Naive thymus-derived CD4-positive, alpha-beta T cell (primary cell): ENCODE measurements around the gene SAMD11. TPM values are rescaled to one million over a fixed set of nuclear protein-coding genes. Genes with fewer than 3 reads are reported as not detected.

Source experiments
- ATAC-seq: fragments of 150-1000 bp; cut with Tn5 transposase; 2 replicates; pipeline ENCODE4 v1.10.0; 2021; ENCODE audit warnings: mild to moderate bottlenecking, moderate library complexity
- CTCF ChIA-PET: fragments of 350-600 bp; sonication (Branson Sonifier 250); formaldehyde crosslinking; loops from one replicate; lab custom pipeline; 2021; ENCODE audit warnings: antibody characterized with exemption; lab: Charles Lee
- POLR2A ChIA-PET: fragments of 350-600 bp; sonication (Branson Sonifier 250); formaldehyde crosslinking; loops from one replicate; lab custom pipeline; 2021; ENCODE audit warnings: antibody characterized with exemption, inconsistent platforms; lab: Charles Lee
- DNase-seq, 9 donors: peaks; one replicate each; pipeline versions ENCODE4 v3.0.0 to v3.0.0-alpha.2; 2020 to 2022; ENCODE audit warnings: mixed read lengths in 1 of 9
- H3K27ac ChIP-seq: one replicate; pipeline ENCODE4 v1.7.0; 2013; ENCODE audit warnings: mild to moderate bottlenecking, low read depth, low read length, moderate library complexity
- H3K27me3 ChIP-seq, 2 donors: one replicate each; pipeline ENCODE4 v1.7.0; 2013; ENCODE audit warnings: low read length in 2 of 2, mild to moderate bottlenecking in 2 of 2, moderate library complexity in 2 of 2; ENCODE audit not compliant: control insufficient read depth in 2 of 2, insufficient read depth in 2 of 2
- H3K36me3 ChIP-seq, 3 experiments: 1 replicate in 2 of 3; 2 replicates in 1 of 3; pipeline ENCODE4 v1.7.0; 2013; ENCODE audit warnings: low read length in 3 of 3, mild to moderate bottlenecking in 3 of 3, moderate library complexity in 1 of 3; ENCODE audit not compliant: insufficient read depth in 3 of 3, control insufficient read depth in 2 of 3
- H3K4me1 ChIP-seq, 2 donors: one replicate each; pipeline ENCODE4 v1.7.0; 2013; ENCODE audit warnings: low read length in 2 of 2, mild to moderate bottlenecking in 2 of 2, moderate library complexity in 1 of 2; ENCODE audit not compliant: control insufficient read depth in 2 of 2, insufficient read depth in 2 of 2
- H3K4me3 ChIP-seq: 2 replicates; pipeline ENCODE4 v1.7.0; 2013; ENCODE audit warnings: mild to moderate bottlenecking, low read length
- H3K9me3 ChIP-seq, 3 experiments: 1 replicate in 2 of 3; 2 replicates in 1 of 3; pipeline ENCODE4 v1.7.0; 2013; ENCODE audit warnings: low read length in 3 of 3; ENCODE audit not compliant: control insufficient read depth in 2 of 3
- H3K27ac Mint-ChIP-seq, 9 donors: one replicate each; pipeline ENCODE4 v1.8.0; 2020 to 2022; ENCODE audit warnings: mixed read lengths in 9 of 9, mild to moderate bottlenecking in 8 of 9, moderate library complexity in 5 of 9, inconsistent platforms in 2 of 9
- H3K27me3 Mint-ChIP-seq, 5 donors: one replicate each; pipeline ENCODE4 v1.8.0; 2021 to 2022; ENCODE audit warnings: mixed read lengths in 5 of 5, mild to moderate bottlenecking in 1 of 5
- H3K36me3 Mint-ChIP-seq, 5 donors: one replicate each; pipeline ENCODE4 v1.8.0; 2020 to 2022; ENCODE audit warnings: mixed read lengths in 5 of 5, mild to moderate bottlenecking in 3 of 5, inconsistent platforms in 1 of 5
- H3K4me1 Mint-ChIP-seq, 7 donors: one replicate each; pipeline ENCODE4 v1.8.0; 2020 to 2022; ENCODE audit warnings: mixed read lengths in 7 of 7, mild to moderate bottlenecking in 3 of 7, inconsistent platforms in 1 of 7
- H3K4me3 Mint-ChIP-seq, 10 donors: one replicate each; pipeline ENCODE4 v1.8.0; 2020 to 2022; ENCODE audit warnings: mild to moderate bottlenecking in 10 of 10, mixed read lengths in 10 of 10, moderate library complexity in 6 of 10, inconsistent platforms in 2 of 10
- H3K9me3 Mint-ChIP-seq, 11 donors: one replicate each; pipeline ENCODE4 v1.8.0; 2020 to 2022; ENCODE audit warnings: mixed read lengths in 11 of 11, mild to moderate bottlenecking in 4 of 11, inconsistent platforms in 1 of 11, moderate library complexity in 1 of 11
- intact Hi-C, 2 donors: fragments of 100-400 bp; cut with micrococcal nuclease; formaldehyde crosslinking; loops; one replicate each; pipeline ENCODE4 v1.15.1; 2023
- polyA plus RNA-seq, 2 donors: library from polyadenylated mRNA; unstranded; fragments of 300-500 nt; fragmentation: Illumina TruSeq; gene quantifications; one replicate each; pipeline ENCODE4 v1.2.3, GENCODE V29; 2021
- total RNA-seq, 6 experiments: library from RNA in 5 of 6; stranded (reverse) in 5 of 6; gene quantifications; 1 replicate in 5 of 6; 2 replicates in 1 of 6; pipeline ENCODE4 v1.2.3 and lab custom pipeline; 2021 to 2026

The SAMD11 gene
- total and polyA plus RNA-seq, 7 experiments from 2014 or later, result 0.10 to 0.24 TPM; not detected in 5

DNA sequence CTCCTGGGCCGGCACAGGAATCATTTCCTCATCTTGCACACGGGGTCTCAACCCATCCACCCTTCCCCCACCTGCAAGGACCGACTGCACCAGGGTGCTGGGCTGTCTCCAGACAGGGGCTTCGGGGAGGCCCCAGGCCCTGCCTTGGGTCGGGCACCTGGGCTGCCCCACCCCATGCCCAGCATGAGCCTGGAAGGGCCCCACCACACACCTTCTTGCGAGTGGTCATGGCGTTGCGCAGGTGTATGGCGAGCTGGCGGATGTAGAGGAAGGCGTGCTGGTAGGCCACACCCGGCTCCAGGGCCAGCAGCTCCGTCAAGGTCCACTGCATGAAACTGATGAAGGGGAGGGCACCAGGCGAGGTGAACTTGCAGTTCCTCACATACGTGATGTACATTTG is 28.5 kb downstream of the SAMD11 start:
- no peaks in the 10 kb centered on the region for H3K9me3 ChIP-seq
- DNase-seq, result no peak
- POLR2A ChIA-PET, result interaction anchor here (1.0 kb wide), 1 partner anchor 9 kb away, joined by 3 read pairs; no protein-coding TSS in a partner anchor
- no peak overlapping the region for H3K4me3 ChIP-seq
- peaks cover 14 to 49% (median 16%) of the 10 kb centered on the region in 5 donors for H3K36me3 Mint-ChIP-seq
- no peaks in the 10 kb centered on the region for H3K4me1 ChIP-seq
- H3K27me3 ChIP-seq, result no peaks in the 10 kb centered on the region
- no peaks in the 10 kb centered on the region for H3K27me3 Mint-ChIP-seq
- H3K4me1 Mint-ChIP-seq, result peaks cover 0 to 11% (median 5%) of the 10 kb centered on the region in 7 donors
- peaks cover 0 to 99% (median 35%) of the 10 kb centered on the region in 3 experiments for H3K36me3 ChIP-seq
- no peak overlapping the region for H3K4me3 Mint-ChIP-seq
- ATAC-seq, result no peak
- H3K9me3 Mint-ChIP-seq, result no peaks in the 10 kb centered on the region
- H3K27ac ChIP-seq, result no peak overlapping the region
- intact Hi-C loops, result no loop called here
- CTCF ChIA-PET, result no interaction called here
- H3K27ac Mint-ChIP-seq, result no peak overlapping the region

DNA sequence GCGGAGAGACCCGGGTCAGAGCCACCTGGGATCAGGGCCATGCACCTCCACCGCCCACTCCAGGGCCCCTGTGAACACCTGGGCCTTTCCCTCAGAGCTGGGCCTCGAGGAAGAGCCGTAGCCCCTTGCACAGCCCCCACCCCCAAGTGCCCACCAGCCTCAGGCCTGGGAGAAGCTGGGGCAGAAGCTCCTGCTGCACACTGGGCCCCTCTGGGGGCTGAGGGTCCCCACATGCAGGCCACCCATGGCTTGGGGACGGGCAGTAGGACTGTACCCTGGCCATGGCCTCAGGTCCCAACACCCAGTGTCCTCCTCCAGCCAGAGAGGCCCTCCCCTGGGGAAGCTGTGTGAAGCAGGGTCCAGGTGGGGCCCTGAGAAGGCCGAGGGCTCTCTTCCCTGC is 28.9 kb downstream of the SAMD11 start:
- H3K27me3 ChIP-seq, result no peaks in the 10 kb centered on the region
- Mint-ChIP-seq H3K27me3 (no peaks in the 10 kb centered on the region), H3K4me3 (no peak overlapping the region), H3K36me3 (peaks cover 14 to 47% (median 18%) of the 10 kb centered on the region in 5 donors), H3K9me3 (no peaks in the 10 kb centered on the region), H3K27ac (no peak overlapping the region), H3K4me1 (peaks cover 4 to 15% (median 9%) of the 10 kb centered on the region in 7 donors)
- ATAC-seq (no peak), DNase-seq (no peak)
- intact Hi-C loops, result no loop called here
- H3K4me1 ChIP-seq, result peaks cover 2 to 3% of the 10 kb centered on the region in 2 donors
- no peak overlapping the region for H3K4me3 ChIP-seq
- no peak overlapping the region for H3K27ac ChIP-seq
- H3K36me3 ChIP-seq, result peaks cover 0 to 95% (median 35%) of the 10 kb centered on the region in 3 experiments
- ChIA-PET CTCF (no interaction called here), POLR2A (interaction anchor here (1.0 kb wide), 1 partner anchor 9 kb away, joined by 3 read pairs; no protein-coding TSS in a partner anchor)
- H3K9me3 ChIP-seq, result no peaks in the 10 kb centered on the region

DNA sequence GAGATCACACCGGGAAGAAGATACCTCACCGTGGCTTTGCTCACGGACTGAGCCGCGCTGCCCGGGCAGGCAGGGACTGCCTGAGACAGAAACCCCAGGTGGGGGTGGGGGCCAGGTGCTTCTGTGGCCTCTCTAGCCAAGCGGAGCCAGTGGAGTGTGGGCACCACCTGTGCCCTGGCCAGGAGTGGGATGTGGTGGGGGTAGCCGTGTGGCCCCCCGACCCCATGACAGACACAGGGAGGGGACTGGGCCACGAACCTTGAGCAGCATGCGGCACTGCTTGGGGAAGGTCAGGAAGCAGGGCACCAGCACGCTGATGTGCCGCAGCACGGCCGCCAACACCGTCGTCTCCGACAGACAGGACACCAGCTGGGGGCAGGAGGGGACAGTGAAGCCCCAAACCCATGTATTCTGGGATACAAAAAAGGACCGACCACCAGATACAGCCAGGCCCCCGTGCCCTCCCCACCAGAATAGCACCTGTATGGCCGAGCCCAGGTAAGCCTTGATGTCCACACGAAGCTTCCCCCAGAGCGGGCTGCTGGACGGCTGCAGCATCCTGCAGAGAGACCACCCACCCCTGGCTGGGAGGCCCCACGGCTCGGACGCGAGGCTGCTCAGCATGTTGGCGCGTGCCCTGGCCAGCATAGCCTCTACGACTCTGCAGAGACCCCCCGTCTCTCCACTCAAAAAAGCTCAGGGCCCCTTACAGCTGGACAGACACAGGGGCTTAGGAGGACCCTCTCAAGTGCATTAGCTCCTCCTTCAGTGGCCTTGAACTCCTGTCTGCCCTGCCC is 30.0 kb downstream of the SAMD11 start:
- CTCF ChIA-PET, result no interaction called here
- Mint-ChIP-seq H3K9me3 (no peaks in the 10 kb centered on the region), H3K4me1 (peaks cover 13 to 26% (median 20%) of the 10 kb centered on the region in 7 donors), H3K36me3 (peaks cover 13 to 47% (median 20%) of the 10 kb centered on the region in 5 donors), H3K27me3 (no peaks in the 10 kb centered on the region), H3K4me3 (no peak overlapping the region), H3K27ac (no peak overlapping the region)
- H3K27ac ChIP-seq, result no peak overlapping the region
- no peaks in the 10 kb centered on the region for H3K9me3 ChIP-seq
- intact Hi-C loops, result no loop called here
- peaks cover 0 to 85% (median 35%) of the 10 kb centered on the region in 3 experiments for H3K36me3 ChIP-seq
- DNase-seq (no peak), ATAC-seq (no peak)
- POLR2A ChIA-PET, result no interaction called here
- H3K4me1 ChIP-seq, result peaks cover 8 to 12% of the 10 kb centered on the region in 2 donors
- H3K27me3 ChIP-seq, result no peaks in the 10 kb centered on the region
- no peak overlapping the region for H3K4me3 ChIP-seq

DNA sequence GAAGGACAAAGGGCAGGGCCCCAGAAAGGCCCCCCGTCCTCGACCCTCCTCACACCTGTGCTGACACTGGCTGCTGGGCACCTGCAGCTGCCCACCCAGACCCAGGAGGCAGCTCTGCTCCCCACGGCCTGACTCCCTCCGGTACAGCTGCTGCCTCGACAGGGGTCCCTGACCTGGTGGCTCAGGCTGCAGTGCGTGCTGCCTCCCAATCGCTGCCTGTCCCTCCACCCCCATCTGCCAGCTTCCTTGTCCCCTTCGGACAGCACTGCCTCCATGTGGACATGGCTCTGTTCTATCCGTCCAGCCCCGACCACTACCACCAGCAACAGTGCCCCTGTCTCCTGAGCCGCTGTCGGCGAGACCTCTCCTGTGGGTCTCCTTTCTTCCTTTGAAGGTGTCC is 31.2 kb downstream of the SAMD11 start:
- Mint-ChIP-seq H3K27me3 (no peaks in the 10 kb centered on the region), H3K9me3 (no peaks in the 10 kb centered on the region), H3K36me3 (peaks cover 10 to 38% (median 17%) of the 10 kb centered on the region in 5 donors), H3K4me1 (peaks cover 13 to 26% (median 20%) of the 10 kb centered on the region in 7 donors), H3K4me3 (no peak overlapping the region), H3K27ac (no peak overlapping the region)
- Histone ChIP-seq H3K36me3 (peaks cover 0 to 77% (median 32%) of the 10 kb centered on the region in 3 experiments), H3K4me1 (peaks cover 8 to 12% of the 10 kb centered on the region in 2 donors), H3K27ac (no peak overlapping the region), H3K27me3 (no peaks in the 10 kb centered on the region), H3K9me3 (no peaks in the 10 kb centered on the region), H3K4me3 (no peak overlapping the region)
- intact Hi-C loops, result no loop called here
- ChIA-PET CTCF (no interaction called here), POLR2A (interaction anchor here (0.6 kb wide), 1 partner anchor 14 kb away, joined by 3 read pairs; no protein-coding TSS in a partner anchor)
- ATAC-seq, result no peak
- no peak for DNase-seq

DNA sequence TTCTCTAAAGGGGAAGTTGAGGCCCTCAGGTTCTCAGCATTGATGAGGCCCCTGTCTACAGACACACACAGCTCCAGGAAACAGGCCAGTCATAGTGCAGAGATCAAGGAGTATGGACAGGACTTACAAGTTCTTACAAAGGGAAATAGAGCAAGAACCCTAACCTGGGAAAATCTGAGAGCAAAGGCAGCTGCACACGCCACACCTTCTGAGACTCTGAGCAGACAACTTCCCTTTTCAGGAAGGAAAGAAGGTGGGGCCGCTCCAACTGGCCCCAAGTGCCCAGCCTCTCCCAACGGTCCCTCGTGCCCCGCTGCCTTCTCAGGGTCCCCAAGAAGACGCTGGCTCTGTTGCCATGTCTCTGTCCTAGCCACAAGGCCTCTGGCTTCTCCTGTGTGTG is 31.8 kb downstream of the SAMD11 start:
- peaks cover 0 to 2% (median 0%) of the 10 kb centered on the region in 5 donors for H3K27me3 Mint-ChIP-seq
- ATAC-seq, result no peak
- POLR2A ChIA-PET, result interaction anchor here (0.6 kb wide), 1 partner anchor 15 kb away, joined by 3 read pairs; no protein-coding TSS in a partner anchor

DNA sequence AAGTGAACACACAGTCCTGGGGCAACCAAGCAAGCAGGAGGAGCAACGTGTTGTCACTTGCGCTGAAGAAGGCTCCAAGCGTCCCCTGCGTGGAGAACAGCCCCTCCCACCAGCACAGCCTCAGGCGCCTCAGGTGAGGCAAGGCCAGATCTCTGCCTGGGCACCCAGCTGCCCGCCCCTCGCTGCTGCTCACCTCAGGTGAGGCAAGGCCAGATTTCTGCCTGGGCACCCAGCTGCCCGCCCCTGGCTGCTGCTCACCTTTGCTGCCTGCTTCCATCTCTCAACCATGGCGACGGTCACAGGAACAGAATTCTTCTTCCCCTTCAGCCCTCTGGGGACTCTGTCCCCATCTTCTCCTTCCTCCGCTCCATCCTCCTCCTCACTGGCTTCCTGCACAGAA is 32.9 kb downstream of the SAMD11 start:
- ChIA-PET POLR2A (no interaction called here), CTCF (no interaction called here)
- Histone ChIP-seq H3K27ac (no peak overlapping the region), H3K27me3 (no peaks in the 10 kb centered on the region), H3K9me3 (no peaks in the 10 kb centered on the region), H3K4me3 (no peak overlapping the region), H3K4me1 (peaks cover 8 to 12% of the 10 kb centered on the region in 2 donors), H3K36me3 (peaks cover 0 to 60% (median 25%) of the 10 kb centered on the region in 3 experiments)
- Mint-ChIP-seq H3K4me1 (peaks cover 12 to 26% (median 21%) of the 10 kb centered on the region in 7 donors), H3K4me3 (peak overlapping the region in 4 of 10 donors; percentile 13 to 89 (median 34)), H3K27ac (no peak overlapping the region), H3K36me3 (peaks cover 9 to 25% (median 10%) of the 10 kb centered on the region in 5 donors), H3K27me3 (peaks cover 0 to 2% (median 0%) of the 10 kb centered on the region in 5 donors), H3K9me3 (no peaks in the 10 kb centered on the region)
- no peak for ATAC-seq
- DNase-seq, result no peak
- intact Hi-C loops, result no loop called here

More for the DNA sequence above, 31.8 kb downstream of the SAMD11 start:
- Mint-ChIP-seq H3K9me3 (no peaks in the 10 kb centered on the region), H3K36me3 (peaks cover 10 to 32% (median 14%) of the 10 kb centered on the region in 5 donors), H3K4me3 (peak overlapping the region in 1 of 10 donors; percentile 34), H3K27ac (no peak overlapping the region), H3K4me1 (peaks cover 14 to 26% (median 20%) of the 10 kb centered on the region in 7 donors)
- CTCF ChIA-PET, result no interaction called here
- Histone ChIP-seq H3K27me3 (no peaks in the 10 kb centered on the region), H3K9me3 (no peaks in the 10 kb centered on the region), H3K27ac (no peak overlapping the region), H3K4me3 (no peak overlapping the region), H3K36me3 (peaks cover 0 to 72% (median 27%) of the 10 kb centered on the region in 3 experiments), H3K4me1 (peaks cover 8 to 12% of the 10 kb centered on the region in 2 donors)
- intact Hi-C loops, result no loop called here
- DNase-seq, result no peak
